Liver (tissue), 9 donors: ENCODE results near the gene USP48. TPM values are rescaled to one million over a fixed set of nuclear protein-coding genes. Genes with fewer than 3 reads are reported as not detected.

Experiments
- DNase-seq: peaks from one replicate; pipeline ENCODE4 v3.0.0-alpha.2; 2017; ENCODE audit warnings: low spot score
- H3K27ac ChIP-seq, 2 donors: one replicate each; pipeline ENCODE4 v1.7.0; 2013; ENCODE audit warnings: inconsistent platforms in 2 of 2, low read length in 2 of 2, control low read depth in 1 of 2, low read depth in 1 of 2, mild to moderate bottlenecking in 1 of 2
- H3K27me3 ChIP-seq, 4 donors: one replicate each; pipeline versions ENCODE4 v1.6.1 to v1.7.0; 2013; ENCODE audit warnings: low read length in 3 of 4, inconsistent platforms in 1 of 4, mild to moderate bottlenecking in 1 of 4, moderate library complexity in 1 of 4; ENCODE audit not compliant: control insufficient read depth in 4 of 4, insufficient read depth in 4 of 4
- H3K36me3 ChIP-seq, 4 donors: one replicate each; pipeline versions ENCODE4 v1.6.1 to v1.7.0; 2013; ENCODE audit warnings: low read length in 3 of 4, mild to moderate bottlenecking in 3 of 4, low read depth in 1 of 4, moderate library complexity in 1 of 4; ENCODE audit not compliant: control insufficient read depth in 4 of 4, insufficient read depth in 3 of 4
- H3K4me1 ChIP-seq, 4 donors: one replicate each; pipeline versions ENCODE4 v1.6.1 to v1.7.0; 2013; ENCODE audit warnings: low read length in 3 of 4, mild to moderate bottlenecking in 3 of 4, moderate library complexity in 1 of 4; ENCODE audit not compliant: control insufficient read depth in 4 of 4, insufficient read depth in 4 of 4
- H3K4me3 ChIP-seq, 3 donors: one replicate each; pipeline versions ENCODE4 v1.6.1 to v1.7.0; 2013; ENCODE audit warnings: low read length in 3 of 3, control low read depth in 1 of 3, low read depth in 1 of 3, mild to moderate bottlenecking in 1 of 3
- H3K9ac ChIP-seq, 2 donors: one replicate each; pipeline ENCODE4 v1.7.0; 2013; ENCODE audit warnings: low read length in 2 of 2, mild to moderate bottlenecking in 2 of 2, moderate library complexity in 2 of 2, control low read depth in 1 of 2, low read depth in 1 of 2
- H3K9me3 ChIP-seq, 4 donors: one replicate each; pipeline versions ENCODE4 v1.6.1 to v1.7.0; 2013; ENCODE audit warnings: low read length in 3 of 4; ENCODE audit not compliant: control insufficient read depth in 4 of 4
- EGR1 ChIP-seq, 2 donors: IDR thresholded peaks; 2 replicates each; pipeline ENCODE4 v1.6.1; 2016 to 2018; ENCODE audit warnings: antibody characterized with exemption in 2 of 2, low read depth in 2 of 2
- GABPA ChIP-seq, 2 donors: IDR thresholded peaks in 1 of 2; conservative IDR thresholded peaks in 1 of 2; 2 replicates each; pipeline ENCODE4 v1.6.1; 2016; ENCODE audit warnings: antibody characterized with exemption in 2 of 2, mild to moderate bottlenecking in 1 of 2, moderate library complexity in 1 of 2
- HNF4A ChIP-seq, 2 donors: conservative IDR thresholded peaks; 2 replicates each; pipeline ENCODE4 v1.6.1; 2016; ENCODE audit warnings: antibody characterized with exemption in 2 of 2, mild to moderate bottlenecking in 2 of 2
- HNF4G ChIP-seq: IDR thresholded peaks from 2 replicates; pipeline ENCODE4 v1.6.1; 2016; ENCODE audit warnings: antibody characterized with exemption
- JUND ChIP-seq, 2 donors: IDR thresholded peaks; 2 replicates each; pipeline ENCODE4 v1.6.1; 2016; ENCODE audit warnings: antibody characterized with exemption in 2 of 2
- NR2F2 ChIP-seq: IDR thresholded peaks from 2 replicates; pipeline ENCODE4 v1.6.1; 2016; ENCODE audit warnings: antibody characterized with exemption
- YY1 ChIP-seq: IDR thresholded peaks from 2 replicates; pipeline ENCODE4 v1.6.1; 2016; ENCODE audit warnings: antibody characterized with exemption, mild to moderate bottlenecking
- WGBS: extraction: QIAGEN DNeasy Blood & Tissue Kit; methylation state at CpG from one replicate; pipeline ENCODE4 v1.1.7; 2013; 5-methylcytosine and 5-hydroxymethylcytosine counted together
- polyA plus RNA-seq, 2 donors: library from polyadenylated mRNA; stranded (reverse) in 1 of 2; unstranded in 1 of 2; fragments of 200-250 nt in 1 of 2; fragments of >200 nt in 1 of 2; fragmentation: Nextera tagmentation in 1 of 2; extraction: Ambion mirVana in 1 of 2; gene quantifications; one replicate each; pipeline versions ENCODE4 v1.2.1 to v1.2.3, GENCODE V29; 2013 to 2015
- total RNA-seq, 2 donors: library from RNA; depleted of rRNA; stranded (reverse); fragments of >200 nt; gene quantifications; one replicate each; pipeline ENCODE4 v1.2.3, GENCODE V29; 2014
- TF ChIP-seq, protein P1 (sequence below): IDR thresholded peaks from 2 replicates; pipeline ENCODE4 v1.6.1; 2016; ENCODE audit warnings: antibody characterized with exemption
- TF ChIP-seq, protein P2 (sequence below): fragments of 150-350 bp; IDR thresholded peaks from 2 replicates; pipeline ENCODE4 v1.5.1; 2017; ENCODE audit warnings: improper control_type of control experiment, low read depth, low read length; ENCODE audit not compliant: missing input control
- TF ChIP-seq, protein P3 (sequence below): IDR thresholded peaks from 2 replicates; pipeline ENCODE4 v1.6.1; 2016; ENCODE audit warnings: antibody characterized with exemption
- donor health status: healthy.
- donor health status: healthy.
- donor health status: healthy.
- donor health status: healthy.
- donor health status: healthy.

The USP48 gene
- total and polyA plus RNA-seq, 4 donors = 7.8 to 34.9 (median 23.1) TPM

DNA sequence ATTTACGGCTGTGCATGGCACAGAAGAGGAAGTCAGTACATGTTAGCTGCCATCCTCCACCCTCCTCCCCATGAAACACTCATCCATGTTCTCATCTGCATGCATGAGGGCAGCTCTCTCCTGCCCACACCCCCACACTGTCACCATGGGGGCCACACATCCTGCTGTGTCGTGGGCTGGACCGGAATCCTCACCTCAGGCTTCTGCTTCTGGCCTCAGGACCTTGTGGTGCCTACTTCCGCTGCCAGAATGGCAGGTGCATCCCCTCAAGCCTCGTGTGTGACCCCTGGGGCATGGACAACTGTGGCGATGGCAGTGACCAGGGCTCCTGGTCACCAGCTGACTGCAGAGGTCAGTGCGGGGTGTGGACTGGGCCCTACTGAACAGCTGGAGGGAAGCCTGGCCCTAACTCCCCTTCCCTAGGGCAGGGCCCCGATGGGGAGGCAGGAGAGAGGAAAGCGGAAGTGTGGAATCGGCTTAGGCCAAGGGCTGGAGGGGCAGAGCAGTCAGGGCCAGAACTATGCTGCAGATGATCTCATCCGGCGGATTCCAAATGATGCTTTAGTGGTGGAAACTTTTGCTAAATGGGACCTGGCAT, 32.9 kb upstream of the USP48 start:
- TF ChIP-seq, protein P1, sequence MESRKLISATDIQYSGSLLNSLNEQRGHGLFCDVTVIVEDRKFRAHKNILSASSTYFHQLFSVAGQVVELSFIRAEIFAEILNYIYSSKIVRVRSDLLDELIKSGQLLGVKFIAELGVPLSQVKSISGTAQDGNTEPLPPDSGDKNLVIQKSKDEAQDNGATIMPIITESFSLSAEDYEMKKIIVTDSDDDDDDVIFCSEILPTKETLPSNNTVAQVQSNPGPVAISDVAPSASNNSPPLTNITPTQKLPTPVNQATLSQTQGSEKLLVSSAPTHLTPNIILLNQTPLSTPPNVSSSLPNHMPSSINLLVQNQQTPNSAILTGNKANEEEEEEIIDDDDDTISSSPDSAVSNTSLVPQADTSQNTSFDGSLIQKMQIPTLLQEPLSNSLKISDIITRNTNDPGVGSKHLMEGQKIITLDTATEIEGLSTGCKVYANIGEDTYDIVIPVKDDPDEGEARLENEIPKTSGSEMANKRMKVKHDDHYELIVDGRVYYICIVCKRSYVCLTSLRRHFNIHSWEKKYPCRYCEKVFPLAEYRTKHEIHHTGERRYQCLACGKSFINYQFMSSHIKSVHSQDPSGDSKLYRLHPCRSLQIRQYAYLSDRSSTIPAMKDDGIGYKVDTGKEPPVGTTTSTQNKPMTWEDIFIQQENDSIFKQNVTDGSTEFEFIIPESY = no peak
- TF ChIP-seq HNF4G (no peak), HNF4A (conservative IDR thresholded peaks at IDR 0.05) (no peak), NR2F2 (peak; percentile 73), EGR1 (IDR thresholded peaks at IDR 0.05; ENCODE audit: low read depth in 2 of 2) (no peak)
- Histone ChIP-seq H3K9me3 (no peaks in the 10 kb centered on the region), H3K27me3 (no peaks in the 10 kb centered on the region), H3K36me3 (no peaks in the 10 kb centered on the region), H3K4me3 (no peak overlapping the region), H3K9ac (no peak overlapping the region), H3K27ac (no peak overlapping the region), H3K4me1 (peaks cover 0 to 8% (median 0%) of the 10 kb centered on the region in 4 donors)
- 76% methylated on average over 12 of the region's 12 CpGs for WGBS
- DNase-seq = no peak

DNA sequence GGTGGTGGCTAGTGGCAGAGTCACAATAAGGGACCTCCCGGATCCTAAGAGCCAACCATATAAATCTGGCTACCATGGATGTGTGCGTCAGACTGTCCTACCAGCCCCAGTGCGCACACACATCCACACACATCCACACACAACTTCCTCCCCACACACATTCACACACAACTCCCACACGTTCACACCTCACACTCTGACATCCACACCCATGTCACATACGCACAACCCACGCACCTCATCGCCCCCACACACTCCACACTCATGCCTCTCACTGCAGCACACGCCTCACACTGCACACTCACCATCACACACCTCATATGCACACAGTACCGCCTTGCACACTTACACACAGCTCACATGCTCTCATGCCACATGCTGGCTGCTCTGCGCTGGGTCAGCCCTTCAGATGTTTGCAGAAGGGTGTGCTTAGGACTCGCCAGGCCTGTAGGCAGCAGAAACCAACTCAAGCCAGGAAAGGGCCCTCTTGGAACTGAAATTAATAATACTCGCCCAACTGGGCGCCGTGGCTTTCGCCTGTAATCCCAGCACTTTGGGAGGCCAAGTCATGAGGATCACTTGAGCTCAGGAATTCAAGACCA, 32.1 kb upstream of the USP48 start:
- Histone ChIP-seq H3K4me1 (peaks cover 0 to 8% (median 0%) of the 10 kb centered on the region in 4 donors), H3K27me3 (no peaks in the 10 kb centered on the region), H3K4me3 (no peak overlapping the region), H3K9me3 (no peaks in the 10 kb centered on the region), H3K9ac (no peak overlapping the region), H3K36me3 (no peaks in the 10 kb centered on the region), H3K27ac (no peak overlapping the region)
- TF ChIP-seq, protein P2, sequence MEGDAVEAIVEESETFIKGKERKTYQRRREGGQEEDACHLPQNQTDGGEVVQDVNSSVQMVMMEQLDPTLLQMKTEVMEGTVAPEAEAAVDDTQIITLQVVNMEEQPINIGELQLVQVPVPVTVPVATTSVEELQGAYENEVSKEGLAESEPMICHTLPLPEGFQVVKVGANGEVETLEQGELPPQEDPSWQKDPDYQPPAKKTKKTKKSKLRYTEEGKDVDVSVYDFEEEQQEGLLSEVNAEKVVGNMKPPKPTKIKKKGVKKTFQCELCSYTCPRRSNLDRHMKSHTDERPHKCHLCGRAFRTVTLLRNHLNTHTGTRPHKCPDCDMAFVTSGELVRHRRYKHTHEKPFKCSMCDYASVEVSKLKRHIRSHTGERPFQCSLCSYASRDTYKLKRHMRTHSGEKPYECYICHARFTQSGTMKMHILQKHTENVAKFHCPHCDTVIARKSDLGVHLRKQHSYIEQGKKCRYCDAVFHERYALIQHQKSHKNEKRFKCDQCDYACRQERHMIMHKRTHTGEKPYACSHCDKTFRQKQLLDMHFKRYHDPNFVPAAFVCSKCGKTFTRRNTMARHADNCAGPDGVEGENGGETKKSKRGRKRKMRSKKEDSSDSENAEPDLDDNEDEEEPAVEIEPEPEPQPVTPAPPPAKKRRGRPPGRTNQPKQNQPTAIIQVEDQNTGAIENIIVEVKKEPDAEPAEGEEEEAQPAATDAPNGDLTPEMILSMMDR = no peak
- TF ChIP-seq HNF4A (conservative IDR thresholded peaks at IDR 0.05) (no peak), GABPA (IDR thresholded peaks at IDR 0.05 in 1 of 2, conservative IDR thresholded peaks at IDR 0.05 in 1 of 2) (no peak), JUND (IDR thresholded peaks at IDR 0.05) (no peak), EGR1 (IDR thresholded peaks at IDR 0.05; ENCODE audit: low read depth in 2 of 2) (no peak), HNF4G (no peak), YY1 (no peak)
- TF ChIP-seq, protein P3, sequence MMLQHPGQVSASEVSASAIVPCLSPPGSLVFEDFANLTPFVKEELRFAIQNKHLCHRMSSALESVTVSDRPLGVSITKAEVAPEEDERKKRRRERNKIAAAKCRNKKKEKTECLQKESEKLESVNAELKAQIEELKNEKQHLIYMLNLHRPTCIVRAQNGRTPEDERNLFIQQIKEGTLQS = no peak
- TF ChIP-seq, protein P1 = no peak
- 92% methylated on average over 15 of the region's 15 CpGs for WGBS
- DNase-seq = no peak
